GM12878 (cell line): ENCODE data around the gene ZG16B. TPM values are rescaled to one million over a fixed set of nuclear protein-coding genes. Genes with fewer than 3 reads are reported as not detected.

Experiments used
- DPF2 ChIP-seq: fragments of 450-650 bp; IDR thresholded peaks from 2 replicates; pipeline ENCODE4 v1.6.1; 2017; ENCODE audit warnings: mild to moderate bottlenecking
- EGR1 ChIP-seq, 2 experiments: IDR thresholded peaks; 1 replicate in 1 of 2; 2 replicates in 1 of 2; pipeline ENCODE4 v1.6.1; 2011 to 2012; ENCODE audit warnings: low read depth in 2 of 2, low read length in 2 of 2, borderline replicate concordance in 1 of 2, mild to moderate bottlenecking in 1 of 2, moderate library complexity in 1 of 2
- HDGF ChIP-seq: fragments of 450-650 bp; IDR thresholded peaks from 2 replicates; pipeline ENCODE4 v1.6.1; 2016; ENCODE audit warnings: antibody characterized with exemption
- NFXL1 ChIP-seq: fragments of 450-650 bp; IDR thresholded peaks from 2 replicates; pipeline ENCODE4 v1.6.1; 2017; ENCODE audit warnings: antibody characterized with exemption, mild to moderate bottlenecking, borderline replicate concordance
- SIN3A ChIP-seq: IDR thresholded peaks from 2 replicates; pipeline ENCODE4 v1.6.1; 2012; ENCODE audit warnings: low read depth, low read length, improper control_type of control experiment
- SUPT20H ChIP-seq: IDR thresholded peaks from 2 replicates; pipeline ENCODE4 v1.6.1; 2011; ENCODE audit warnings: low read depth, mild to moderate bottlenecking, low read length, moderate library complexity, borderline replicate concordance; ENCODE audit not compliant: control insufficient read depth
- SUZ12 ChIP-seq: fragments of 200-600 bp; sonication (generic); IDR thresholded peaks from one replicate; pipeline ENCODE4 v1.6.1; 2018; ENCODE audit warnings: antibody characterized with exemption, mild to moderate bottlenecking; ENCODE audit not compliant: unreplicated experiment
- TCF12 ChIP-seq: IDR thresholded peaks from 2 replicates; pipeline ENCODE4 v1.6.1; 2011; ENCODE audit warnings: low read depth, mild to moderate bottlenecking, low read length
- ZNF24 ChIP-seq: fragments of 450-650 bp; IDR thresholded peaks from 2 replicates; pipeline ENCODE4 v1.6.1; 2017; ENCODE audit warnings: antibody characterized with exemption, mild to moderate bottlenecking
- ZNF384 ChIP-seq: IDR thresholded peaks from 2 replicates; pipeline ENCODE4 v1.6.1; 2012; ENCODE audit warnings: low read depth, mild to moderate bottlenecking, low read length, improper control_type of control experiment, borderline replicate concordance
- polyA plus RNA-seq, 11 experiments: library from polyadenylated mRNA; depleted of rRNA in 4 of 11; unstranded in 6 of 11; stranded (reverse) in 5 of 11; fragments of >200 nt; fragmentation: Nextera tagmentation in 4 of 11; fragmentation: Illumina TruSeq in 1 of 11; extraction: Ambion mirVana in 4 of 11; extraction: Trizol in 1 of 11; gene quantifications; 1 replicate in 1 of 11; 2 replicates in 10 of 11; pipeline versions ENCODE4 v1.2.1 to v1.2.3, GENCODE V29; 2011 to 2016; ENCODE audit warnings: inconsistent platforms in 2 of 11, missing spikeins in 2 of 11, low read depth in 1 of 11
- total RNA-seq, 4 experiments: library from RNA; depleted of rRNA in 3 of 4; stranded (reverse); fragments of >200 nt in 3 of 4; fragmentation: Illumina TruSeq in 1 of 4; extraction: Trizol in 1 of 4; gene quantifications; 2 replicates each; pipeline versions ENCODE4 v1.2.1 to v1.2.3, GENCODE V29; 2013 to 2021
- TF ChIP-seq, protein P1 (sequence below): IDR thresholded peaks from 2 replicates; pipeline ENCODE4 v1.6.1; 2012; ENCODE audit warnings: mild to moderate bottlenecking, low read depth, low read length
- TF ChIP-seq, protein P2 (sequence below): fragments of 450-650 bp; IDR thresholded peaks from 2 replicates; pipeline ENCODE4 v1.6.1; 2016; ENCODE audit warnings: mild to moderate bottlenecking
- TF ChIP-seq, protein P3 (sequence below): fragments of 450-650 bp; IDR thresholded peaks from 2 replicates; pipeline ENCODE4 v1.6.1; 2018; ENCODE audit warnings: borderline replicate concordance, mild to moderate bottlenecking; ENCODE audit not compliant: partially characterized antibody
- TF ChIP-seq, protein P4 (sequence below): fragments of 450-650 bp; formaldehyde crosslinking; IDR thresholded peaks from 2 replicates; pipeline ENCODE4 v1.4.0; 2022; ENCODE audit warnings: mild to moderate bottlenecking, moderate library complexity
- TF ChIP-seq, protein P5 (sequence below): fragments of 150-350 bp; IDR thresholded peaks from 2 replicates; pipeline ENCODE4 v1.6.1; 2014; ENCODE audit warnings: mild to moderate bottlenecking, low read depth, low read length

Gene ZG16B
- total and polyA plus RNA-seq, 10 of the 15 experiments (the other 5 are each of a cell fraction or from before 2014, with no cell fraction given): 1.00 to 11.6 (median 5.8) TPM

DNA sequence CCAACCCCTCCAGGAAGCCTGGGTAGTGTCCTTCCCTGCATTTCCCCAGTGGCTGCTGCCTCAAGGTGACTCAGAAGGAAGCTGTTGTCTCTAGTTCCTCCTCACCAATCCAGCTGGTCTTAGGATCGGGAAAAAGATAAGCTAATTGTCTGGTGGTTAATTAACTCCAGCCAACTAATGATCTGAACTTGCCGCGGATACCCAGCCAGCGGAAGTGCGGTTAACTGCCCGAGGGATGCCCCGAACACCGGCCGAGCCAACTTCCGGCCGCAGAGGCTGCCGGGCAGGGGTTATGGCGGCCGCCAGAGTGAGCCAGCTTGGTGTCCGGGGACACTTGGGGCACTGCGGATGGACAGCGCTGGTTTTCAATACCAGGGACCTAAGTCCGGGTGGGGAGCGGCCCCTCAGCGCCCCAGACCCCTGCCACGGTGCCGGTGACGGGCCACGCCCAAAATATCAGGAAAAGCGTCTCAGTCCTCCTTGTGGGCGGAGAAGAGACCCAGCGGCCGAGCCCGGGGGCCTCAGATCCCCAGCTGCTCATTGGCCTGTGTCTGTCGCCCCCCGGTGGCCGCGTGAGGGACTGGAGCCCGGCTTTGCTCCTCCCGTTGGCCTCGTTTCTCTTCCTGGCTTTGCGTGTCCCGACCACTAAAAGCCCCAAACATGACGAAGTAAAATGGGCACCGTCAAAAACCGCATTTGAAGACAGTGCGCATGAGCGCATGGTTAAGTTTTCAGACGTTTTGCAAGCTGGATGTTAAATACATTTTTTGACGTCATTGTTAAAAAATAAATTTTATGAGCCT lies 38.1 kb downstream of the ZG16B start (continued):
- TF ChIP-seq, protein P1, sequence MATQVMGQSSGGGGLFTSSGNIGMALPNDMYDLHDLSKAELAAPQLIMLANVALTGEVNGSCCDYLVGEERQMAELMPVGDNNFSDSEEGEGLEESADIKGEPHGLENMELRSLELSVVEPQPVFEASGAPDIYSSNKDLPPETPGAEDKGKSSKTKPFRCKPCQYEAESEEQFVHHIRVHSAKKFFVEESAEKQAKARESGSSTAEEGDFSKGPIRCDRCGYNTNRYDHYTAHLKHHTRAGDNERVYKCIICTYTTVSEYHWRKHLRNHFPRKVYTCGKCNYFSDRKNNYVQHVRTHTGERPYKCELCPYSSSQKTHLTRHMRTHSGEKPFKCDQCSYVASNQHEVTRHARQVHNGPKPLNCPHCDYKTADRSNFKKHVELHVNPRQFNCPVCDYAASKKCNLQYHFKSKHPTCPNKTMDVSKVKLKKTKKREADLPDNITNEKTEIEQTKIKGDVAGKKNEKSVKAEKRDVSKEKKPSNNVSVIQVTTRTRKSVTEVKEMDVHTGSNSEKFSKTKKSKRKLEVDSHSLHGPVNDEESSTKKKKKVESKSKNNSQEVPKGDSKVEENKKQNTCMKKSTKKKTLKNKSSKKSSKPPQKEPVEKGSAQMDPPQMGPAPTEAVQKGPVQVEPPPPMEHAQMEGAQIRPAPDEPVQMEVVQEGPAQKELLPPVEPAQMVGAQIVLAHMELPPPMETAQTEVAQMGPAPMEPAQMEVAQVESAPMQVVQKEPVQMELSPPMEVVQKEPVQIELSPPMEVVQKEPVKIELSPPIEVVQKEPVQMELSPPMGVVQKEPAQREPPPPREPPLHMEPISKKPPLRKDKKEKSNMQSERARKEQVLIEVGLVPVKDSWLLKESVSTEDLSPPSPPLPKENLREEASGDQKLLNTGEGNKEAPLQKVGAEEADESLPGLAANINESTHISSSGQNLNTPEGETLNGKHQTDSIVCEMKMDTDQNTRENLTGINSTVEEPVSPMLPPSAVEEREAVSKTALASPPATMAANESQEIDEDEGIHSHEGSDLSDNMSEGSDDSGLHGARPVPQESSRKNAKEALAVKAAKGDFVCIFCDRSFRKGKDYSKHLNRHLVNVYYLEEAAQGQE: no peak
- peak; percentile 78 for TF ChIP-seq DPF2
- TF ChIP-seq SUPT20H: no peak
- 0 out of 2 replicates have a peak, but pooled peaks have one; percentile 73 for TF ChIP-seq SIN3A
- TF ChIP-seq, protein P2, sequence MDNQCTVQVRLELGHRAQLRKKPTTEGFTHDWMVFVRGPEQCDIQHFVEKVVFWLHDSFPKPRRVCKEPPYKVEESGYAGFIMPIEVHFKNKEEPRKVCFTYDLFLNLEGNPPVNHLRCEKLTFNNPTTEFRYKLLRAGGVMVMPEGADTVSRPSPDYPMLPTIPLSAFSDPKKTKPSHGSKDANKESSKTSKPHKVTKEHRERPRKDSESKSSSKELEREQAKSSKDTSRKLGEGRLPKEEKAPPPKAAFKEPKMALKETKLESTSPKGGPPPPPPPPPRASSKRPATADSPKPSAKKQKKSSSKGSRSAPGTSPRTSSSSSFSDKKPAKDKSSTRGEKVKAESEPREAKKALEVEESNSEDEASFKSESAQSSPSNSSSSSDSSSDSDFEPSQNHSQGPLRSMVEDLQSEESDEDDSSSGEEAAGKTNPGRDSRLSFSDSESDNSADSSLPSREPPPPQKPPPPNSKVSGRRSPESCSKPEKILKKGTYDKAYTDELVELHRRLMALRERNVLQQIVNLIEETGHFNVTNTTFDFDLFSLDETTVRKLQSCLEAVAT: peak; percentile 68; the same call in 1 of the 2 replicates
- TF ChIP-seq, protein P3, sequence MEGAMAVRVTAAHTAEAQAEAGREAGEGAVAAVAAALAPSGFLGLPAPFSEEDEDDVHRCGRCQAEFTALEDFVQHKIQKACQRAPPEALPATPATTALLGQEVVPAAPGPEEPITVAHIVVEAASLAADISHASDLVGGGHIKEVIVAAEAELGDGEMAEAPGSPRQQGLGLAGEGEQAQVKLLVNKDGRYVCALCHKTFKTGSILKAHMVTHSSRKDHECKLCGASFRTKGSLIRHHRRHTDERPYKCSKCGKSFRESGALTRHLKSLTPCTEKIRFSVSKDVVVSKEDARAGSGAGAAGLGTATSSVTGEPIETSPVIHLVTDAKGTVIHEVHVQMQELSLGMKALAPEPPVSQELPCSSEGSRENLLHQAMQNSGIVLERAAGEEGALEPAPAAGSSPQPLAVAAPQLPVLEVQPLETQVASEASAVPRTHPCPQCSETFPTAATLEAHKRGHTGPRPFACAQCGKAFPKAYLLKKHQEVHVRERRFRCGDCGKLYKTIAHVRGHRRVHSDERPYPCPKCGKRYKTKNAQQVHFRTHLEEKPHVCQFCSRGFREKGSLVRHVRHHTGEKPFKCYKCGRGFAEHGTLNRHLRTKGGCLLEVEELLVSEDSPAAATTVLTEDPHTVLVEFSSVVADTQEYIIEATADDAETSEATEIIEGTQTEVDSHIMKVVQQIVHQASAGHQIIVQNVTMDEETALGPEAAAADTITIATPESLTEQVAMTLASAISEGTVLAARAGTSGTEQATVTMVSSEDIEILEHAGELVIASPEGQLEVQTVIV: no peak
- TF ChIP-seq TCF12: peak; percentile 67; the same call in 1 of the 2 replicates
- TF ChIP-seq, protein P4, sequence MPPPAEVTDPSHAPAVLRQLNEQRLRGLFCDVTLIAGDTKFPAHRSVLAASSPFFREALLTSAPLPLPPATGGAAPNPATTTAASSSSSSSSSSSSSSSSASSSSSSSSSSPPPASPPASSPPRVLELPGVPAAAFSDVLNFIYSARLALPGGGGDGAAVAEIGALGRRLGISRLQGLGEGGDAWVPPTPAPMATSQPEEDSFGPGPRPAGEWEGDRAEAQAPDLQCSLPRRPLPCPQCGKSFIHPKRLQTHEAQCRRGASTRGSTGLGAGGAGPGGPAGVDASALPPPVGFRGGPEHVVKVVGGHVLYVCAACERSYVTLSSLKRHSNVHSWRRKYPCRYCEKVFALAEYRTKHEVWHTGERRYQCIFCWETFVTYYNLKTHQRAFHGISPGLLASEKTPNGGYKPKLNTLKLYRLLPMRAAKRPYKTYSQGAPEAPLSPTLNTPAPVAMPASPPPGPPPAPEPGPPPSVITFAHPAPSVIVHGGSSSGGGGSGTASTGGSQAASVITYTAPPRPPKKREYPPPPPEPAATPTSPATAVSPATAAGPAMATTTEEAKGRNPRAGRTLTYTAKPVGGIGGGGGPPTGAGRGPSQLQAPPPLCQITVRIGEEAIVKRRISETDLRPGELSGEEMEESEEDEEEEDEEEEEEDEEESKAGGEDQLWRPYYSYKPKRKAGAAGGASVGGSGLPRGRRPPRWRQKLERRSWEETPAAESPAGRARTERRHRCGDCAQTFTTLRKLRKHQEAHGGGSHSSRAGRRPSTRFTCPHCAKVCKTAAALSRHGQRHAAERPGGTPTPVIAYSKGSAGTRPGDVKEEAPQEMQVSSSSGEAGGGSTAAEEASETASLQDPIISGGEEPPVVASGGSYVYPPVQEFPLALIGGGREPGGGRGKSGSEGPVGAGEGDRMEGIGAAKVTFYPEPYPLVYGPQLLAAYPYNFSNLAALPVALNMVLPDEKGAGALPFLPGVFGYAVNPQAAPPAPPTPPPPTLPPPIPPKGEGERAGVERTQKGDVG (CRISPR knock-in tag): no peak
- TF ChIP-seq ZNF384: no peak
- peak in 1 of 2 experiments; percentile 20; a peak in 1 of 3 replicates for TF ChIP-seq EGR1 (IDR thresholded peaks at IDR 0.05; ENCODE audit: borderline replicate concordance in 1 of 2, low read depth in 2 of 2, low read length in 2 of 2)
- TF ChIP-seq SUZ12: no peak
- no peak for TF ChIP-seq ZNF24
- no peak for TF ChIP-seq NFXL1
- TF ChIP-seq HDGF: no peak
- TF ChIP-seq, protein P5, sequence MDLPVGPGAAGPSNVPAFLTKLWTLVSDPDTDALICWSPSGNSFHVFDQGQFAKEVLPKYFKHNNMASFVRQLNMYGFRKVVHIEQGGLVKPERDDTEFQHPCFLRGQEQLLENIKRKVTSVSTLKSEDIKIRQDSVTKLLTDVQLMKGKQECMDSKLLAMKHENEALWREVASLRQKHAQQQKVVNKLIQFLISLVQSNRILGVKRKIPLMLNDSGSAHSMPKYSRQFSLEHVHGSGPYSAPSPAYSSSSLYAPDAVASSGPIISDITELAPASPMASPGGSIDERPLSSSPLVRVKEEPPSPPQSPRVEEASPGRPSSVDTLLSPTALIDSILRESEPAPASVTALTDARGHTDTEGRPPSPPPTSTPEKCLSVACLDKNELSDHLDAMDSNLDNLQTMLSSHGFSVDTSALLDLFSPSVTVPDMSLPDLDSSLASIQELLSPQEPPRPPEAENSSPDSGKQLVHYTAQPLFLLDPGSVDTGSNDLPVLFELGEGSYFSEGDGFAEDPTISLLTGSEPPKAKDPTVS: no peak
